Measurements from ENCODE around the gene KHSRP. TPM values are rescaled to one million over a fixed set of nuclear protein-coding genes. Genes with fewer than 3 reads are reported as not detected.
A peak's percentile ranks its signal among the peaks of the same experiment; 100 is the strongest.

Gene KHSRP
- total and polyA plus RNA-seq, 2 of the 13 experiments (the other 11 are each of a cell fraction or from before 2014, with no cell fraction given), result 72.1 to 129 TPM

DNA sequence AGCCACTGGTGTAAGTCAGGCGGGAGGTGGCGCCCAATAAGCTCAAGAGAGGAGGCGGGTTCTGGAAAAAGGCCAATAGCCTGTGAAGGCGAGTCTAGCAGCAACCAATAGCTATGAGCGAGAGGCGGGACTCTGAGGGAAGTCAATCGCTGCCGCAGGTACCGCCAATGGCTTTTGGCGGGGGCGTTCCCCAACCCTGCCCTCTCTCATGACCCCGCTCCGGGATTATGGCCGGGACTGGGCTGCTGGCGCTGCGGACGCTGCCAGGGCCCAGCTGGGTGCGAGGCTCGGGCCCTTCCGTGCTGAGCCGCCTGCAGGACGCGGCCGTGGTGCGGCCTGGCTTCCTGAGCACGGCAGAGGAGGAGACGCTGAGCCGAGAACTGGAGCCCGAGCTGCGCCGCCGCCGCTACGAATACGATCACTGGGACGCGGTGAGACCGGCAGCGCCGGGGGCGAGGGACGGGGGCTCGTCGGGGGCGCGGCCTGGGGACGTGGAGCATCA lies 52.0 kb downstream of the KHSRP start, which contains the start of gene ALKBH7 (continued):
- 0 out of 2 replicates have a peak, but pooled peaks have one; percentile 55 for TF ChIP-seq ZNF333 (CRISPR knock-in tag; IDR thresholded peaks at IDR 0.05; ENCODE audit: borderline replicate concordance)
- TF ChIP-seq, protein P1, sequence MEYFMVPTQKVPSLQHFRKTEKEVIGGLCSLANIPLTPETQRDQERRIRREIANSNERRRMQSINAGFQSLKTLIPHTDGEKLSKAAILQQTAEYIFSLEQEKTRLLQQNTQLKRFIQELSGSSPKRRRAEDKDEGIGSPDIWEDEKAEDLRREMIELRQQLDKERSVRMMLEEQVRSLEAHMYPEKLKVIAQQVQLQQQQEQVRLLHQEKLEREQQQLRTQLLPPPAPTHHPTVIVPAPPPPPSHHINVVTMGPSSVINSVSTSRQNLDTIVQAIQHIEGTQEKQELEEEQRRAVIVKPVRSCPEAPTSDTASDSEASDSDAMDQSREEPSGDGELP (IDR thresholded peaks at IDR 0.05; ENCODE audit: borderline replicate concordance, low read depth), result no peak
- peak; percentile 80 for TF ChIP-seq ZNF350 (CRISPR knock-in tag; IDR thresholded peaks at IDR 0.05; ENCODE audit: borderline replicate concordance, low read depth)
- TF ChIP-seq, protein P2, sequence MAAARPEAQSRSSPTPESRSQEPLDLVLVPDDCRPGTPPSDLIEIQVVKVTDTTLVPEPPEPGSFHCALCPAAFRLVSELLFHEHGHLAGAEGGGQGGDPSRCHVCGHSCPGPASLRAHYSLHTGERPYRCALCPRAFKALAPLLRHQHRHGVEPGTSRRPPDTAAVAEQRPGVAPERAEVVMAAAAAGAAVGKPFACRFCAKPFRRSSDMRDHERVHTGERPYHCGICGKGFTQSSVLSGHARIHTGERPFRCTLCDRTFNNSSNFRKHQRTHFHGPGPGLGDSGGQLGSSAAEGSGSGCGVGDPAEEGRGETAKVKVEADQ (CRISPR knock-in tag; IDR thresholded peaks at IDR 0.05; ENCODE audit: borderline replicate concordance), result 0 out of 2 replicates have a peak, but pooled peaks have one; percentile 8
- peak; percentile 41 for TF ChIP-seq TEAD3 (CRISPR knock-in tag; optimal IDR thresholded peaks at IDR 0.05; ENCODE audit: borderline replicate concordance)
- peak; percentile 75; the same call in 1 of the 2 replicates for TF ChIP-seq KDM5A (IDR thresholded peaks at IDR 0.05; ENCODE audit: borderline replicate concordance, low read length)
- TF ChIP-seq PHF20 (CRISPR knock-in tag; IDR thresholded peaks at IDR 0.05), result 0 out of 2 replicates have a peak, but pooled peaks have one; percentile 32
- peak; percentile 57; the same call in 1 of the 2 replicates for TF ChIP-seq RFX5 (IDR thresholded peaks at IDR 0.05; ENCODE audit: low read depth, low read length)
- TF ChIP-seq KLF12 (CRISPR knock-in tag; IDR thresholded peaks at IDR 0.05; ENCODE audit: borderline replicate concordance), result 0 out of 2 replicates have a peak, but pooled peaks have one; percentile 54
- TF ChIP-seq, protein P3, sequence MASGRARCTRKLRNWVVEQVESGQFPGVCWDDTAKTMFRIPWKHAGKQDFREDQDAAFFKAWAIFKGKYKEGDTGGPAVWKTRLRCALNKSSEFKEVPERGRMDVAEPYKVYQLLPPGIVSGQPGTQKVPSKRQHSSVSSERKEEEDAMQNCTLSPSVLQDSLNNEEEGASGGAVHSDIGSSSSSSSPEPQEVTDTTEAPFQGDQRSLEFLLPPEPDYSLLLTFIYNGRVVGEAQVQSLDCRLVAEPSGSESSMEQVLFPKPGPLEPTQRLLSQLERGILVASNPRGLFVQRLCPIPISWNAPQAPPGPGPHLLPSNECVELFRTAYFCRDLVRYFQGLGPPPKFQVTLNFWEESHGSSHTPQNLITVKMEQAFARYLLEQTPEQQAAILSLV (CRISPR knock-in tag; IDR thresholded peaks at IDR 0.05; ENCODE audit: borderline replicate concordance), result peak; percentile 88; the same call in 1 of the 2 replicates
- TF ChIP-seq NFIB (CRISPR knock-in tag; IDR thresholded peaks at IDR 0.05; ENCODE audit: borderline replicate concordance), result no peak
- peak; percentile 85; the same call in 1 of the 2 replicates for TF ChIP-seq SMAD1 (CRISPR knock-in tag; IDR thresholded peaks at IDR 0.05; ENCODE audit: borderline replicate concordance, low read depth)
- TF ChIP-seq SP4 (CRISPR knock-in tag; IDR thresholded peaks at IDR 0.05), result peak; percentile 94
- TF ChIP-seq, protein P4, sequence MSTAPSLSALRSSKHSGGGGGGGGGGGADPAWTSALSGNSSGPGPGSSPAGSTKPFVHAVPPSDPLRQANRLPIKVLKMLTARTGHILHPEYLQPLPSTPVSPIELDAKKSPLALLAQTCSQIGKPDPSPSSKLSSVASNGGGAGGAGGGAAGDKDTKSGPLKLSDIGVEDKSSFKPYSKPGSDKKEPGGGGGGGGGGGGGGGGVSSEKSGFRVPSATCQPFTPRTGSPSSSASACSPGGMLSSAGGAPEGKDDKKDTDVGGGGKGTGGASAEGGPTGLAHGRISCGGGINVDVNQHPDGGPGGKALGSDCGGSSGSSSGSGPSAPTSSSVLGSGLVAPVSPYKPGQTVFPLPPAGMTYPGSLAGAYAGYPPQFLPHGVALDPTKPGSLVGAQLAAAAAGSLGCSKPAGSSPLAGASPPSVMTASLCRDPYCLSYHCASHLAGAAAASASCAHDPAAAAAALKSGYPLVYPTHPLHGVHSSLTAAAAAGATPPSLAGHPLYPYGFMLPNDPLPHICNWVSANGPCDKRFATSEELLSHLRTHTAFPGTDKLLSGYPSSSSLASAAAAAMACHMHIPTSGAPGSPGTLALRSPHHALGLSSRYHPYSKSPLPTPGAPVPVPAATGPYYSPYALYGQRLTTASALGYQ (CRISPR knock-in tag; IDR thresholded peaks at IDR 0.05), result 0 out of 2 replicates have a peak, but pooled peaks have one; percentile 12
- TF ChIP-seq, protein P5, sequence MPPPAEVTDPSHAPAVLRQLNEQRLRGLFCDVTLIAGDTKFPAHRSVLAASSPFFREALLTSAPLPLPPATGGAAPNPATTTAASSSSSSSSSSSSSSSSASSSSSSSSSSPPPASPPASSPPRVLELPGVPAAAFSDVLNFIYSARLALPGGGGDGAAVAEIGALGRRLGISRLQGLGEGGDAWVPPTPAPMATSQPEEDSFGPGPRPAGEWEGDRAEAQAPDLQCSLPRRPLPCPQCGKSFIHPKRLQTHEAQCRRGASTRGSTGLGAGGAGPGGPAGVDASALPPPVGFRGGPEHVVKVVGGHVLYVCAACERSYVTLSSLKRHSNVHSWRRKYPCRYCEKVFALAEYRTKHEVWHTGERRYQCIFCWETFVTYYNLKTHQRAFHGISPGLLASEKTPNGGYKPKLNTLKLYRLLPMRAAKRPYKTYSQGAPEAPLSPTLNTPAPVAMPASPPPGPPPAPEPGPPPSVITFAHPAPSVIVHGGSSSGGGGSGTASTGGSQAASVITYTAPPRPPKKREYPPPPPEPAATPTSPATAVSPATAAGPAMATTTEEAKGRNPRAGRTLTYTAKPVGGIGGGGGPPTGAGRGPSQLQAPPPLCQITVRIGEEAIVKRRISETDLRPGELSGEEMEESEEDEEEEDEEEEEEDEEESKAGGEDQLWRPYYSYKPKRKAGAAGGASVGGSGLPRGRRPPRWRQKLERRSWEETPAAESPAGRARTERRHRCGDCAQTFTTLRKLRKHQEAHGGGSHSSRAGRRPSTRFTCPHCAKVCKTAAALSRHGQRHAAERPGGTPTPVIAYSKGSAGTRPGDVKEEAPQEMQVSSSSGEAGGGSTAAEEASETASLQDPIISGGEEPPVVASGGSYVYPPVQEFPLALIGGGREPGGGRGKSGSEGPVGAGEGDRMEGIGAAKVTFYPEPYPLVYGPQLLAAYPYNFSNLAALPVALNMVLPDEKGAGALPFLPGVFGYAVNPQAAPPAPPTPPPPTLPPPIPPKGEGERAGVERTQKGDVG (CRISPR knock-in tag; IDR thresholded peaks at IDR 0.05; ENCODE audit: borderline replicate concordance), result 0 out of 2 replicates have a peak, but pooled peaks have one; percentile 45
- no peak for TF ChIP-seq RARG (CRISPR knock-in tag; IDR thresholded peaks at IDR 0.05; ENCODE audit: low read depth)
- no peak for TF ChIP-seq EED (CRISPR knock-in tag; IDR thresholded peaks at IDR 0.05)
- TF ChIP-seq ZNF782 (CRISPR knock-in tag; IDR thresholded peaks at IDR 0.05; ENCODE audit: borderline replicate concordance), result 0 out of 2 replicates have a peak, but pooled peaks have one; percentile 59
- no peak for TF ChIP-seq ZNF484 (CRISPR knock-in tag; IDR thresholded peaks at IDR 0.05; ENCODE audit: borderline replicate concordance, low read depth)
